Stimulated activated CD8-positive, alpha-beta memory T cell treated with anti-CD3 and anti-CD28 coated beads, Interleukin-15, amount 100 ng/mL, for 1 hour (primary cell): ENCODE data around the gene KLK7.
"Not testable (repeated sequence)": the region's sequence is repeated elsewhere in the genome, so short reads cannot be mapped to it uniquely, and the experiment has no call there.

ENCODE experiments used
- DNase-seq: peaks from one replicate; pipeline ENCODE4 v3.0.0-alpha.2; 2020; ENCODE audit warnings: low read depth

KLK7 gene

DNA sequence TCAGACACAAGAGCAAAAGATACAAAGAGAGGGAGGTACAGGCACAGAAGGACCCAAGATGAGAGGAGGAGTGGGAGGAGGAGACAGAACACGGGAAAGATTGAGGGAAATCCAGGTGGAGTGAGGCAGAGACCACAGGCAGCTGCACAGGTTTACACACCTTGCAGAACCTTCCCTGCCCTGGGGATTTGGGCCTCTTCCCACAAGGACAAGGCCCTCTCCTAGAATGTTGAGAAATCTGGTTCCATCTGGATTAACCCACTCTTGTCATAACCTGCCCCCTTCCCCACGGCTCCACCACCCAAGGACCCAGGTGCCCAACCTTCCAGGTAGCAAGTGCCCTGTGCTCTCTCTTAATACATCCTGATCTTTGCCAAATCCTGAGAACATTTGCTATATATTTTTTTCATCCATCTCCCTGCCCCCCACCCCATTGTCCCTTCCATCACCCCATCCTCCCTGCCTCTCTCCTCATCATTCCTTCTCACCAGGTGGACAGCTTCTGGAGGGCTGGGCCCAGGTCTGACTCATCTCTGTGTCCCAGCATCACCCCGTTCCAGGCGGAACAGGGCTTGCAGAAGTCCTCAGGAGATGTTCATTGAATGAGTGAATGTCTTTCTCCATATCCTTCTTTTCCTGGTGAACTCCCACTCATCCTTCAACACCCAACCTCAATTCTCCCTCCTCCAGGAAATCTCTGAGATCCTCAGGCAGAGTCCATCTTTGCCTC is 26.5 kb upstream of the KLK7 start:
- DNase-seq: no peak

DNA sequence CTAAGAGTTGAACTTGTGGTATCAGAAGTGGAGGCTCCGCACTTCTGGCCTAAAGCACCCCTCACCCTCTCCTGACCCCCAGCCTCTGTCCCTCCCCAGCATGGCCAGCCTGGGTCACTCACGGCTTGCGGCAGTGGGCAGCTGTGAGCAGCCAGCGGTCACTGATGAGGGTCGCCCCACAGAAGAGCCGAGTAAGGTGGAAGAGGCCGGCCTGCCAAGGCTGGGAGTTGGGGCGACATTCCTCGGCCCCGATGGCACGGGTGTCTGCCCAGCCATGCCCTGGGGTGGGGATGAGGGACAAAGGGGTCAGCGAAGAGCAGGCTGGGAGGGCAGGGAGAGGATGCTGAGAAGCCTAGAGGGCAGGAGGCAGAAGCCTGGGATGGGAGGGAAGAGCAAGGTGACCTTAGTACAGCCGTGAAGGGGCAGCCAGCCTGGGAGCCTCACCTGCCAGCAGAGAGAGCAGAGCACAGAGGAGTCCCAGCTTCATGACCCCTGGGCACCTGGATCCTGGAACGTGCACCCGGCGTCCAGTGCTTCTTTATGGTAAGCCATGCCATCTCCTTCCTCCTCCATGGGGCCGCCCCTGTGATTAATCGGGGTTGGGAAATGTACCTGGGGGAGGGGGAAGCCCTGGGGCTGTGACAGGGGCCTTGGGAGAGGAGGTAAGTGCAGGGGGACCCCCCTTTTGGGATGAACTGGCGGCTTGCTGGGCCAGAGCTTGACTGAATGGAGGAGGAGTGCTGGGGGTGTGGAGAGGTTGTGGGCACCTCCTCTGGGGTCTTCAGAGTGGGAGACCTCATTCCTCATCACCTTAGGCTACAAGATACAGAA is 25.6 kb upstream of the KLK7 start:
- no peak for DNase-seq

DNA sequence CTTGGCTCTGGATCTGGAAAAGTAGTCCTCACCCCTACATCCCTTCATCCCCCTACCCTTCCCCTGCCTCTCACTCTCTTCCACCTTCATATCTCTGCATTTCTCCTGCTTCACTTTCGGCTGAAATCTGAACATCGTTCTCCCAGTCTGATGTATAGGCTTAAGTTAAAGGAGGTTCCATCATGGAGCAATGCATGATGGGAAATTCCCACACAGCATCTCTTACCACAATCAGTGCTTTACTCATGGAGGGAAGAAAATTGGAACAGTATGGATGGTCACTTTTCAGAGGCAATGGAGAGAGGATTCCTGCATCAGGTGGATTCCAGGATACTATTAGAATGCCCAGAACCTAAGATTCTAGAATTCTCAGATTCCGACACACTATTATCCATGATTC is 23.8 kb upstream of the KLK7 start:
- DNase-seq: no peak

DNA sequence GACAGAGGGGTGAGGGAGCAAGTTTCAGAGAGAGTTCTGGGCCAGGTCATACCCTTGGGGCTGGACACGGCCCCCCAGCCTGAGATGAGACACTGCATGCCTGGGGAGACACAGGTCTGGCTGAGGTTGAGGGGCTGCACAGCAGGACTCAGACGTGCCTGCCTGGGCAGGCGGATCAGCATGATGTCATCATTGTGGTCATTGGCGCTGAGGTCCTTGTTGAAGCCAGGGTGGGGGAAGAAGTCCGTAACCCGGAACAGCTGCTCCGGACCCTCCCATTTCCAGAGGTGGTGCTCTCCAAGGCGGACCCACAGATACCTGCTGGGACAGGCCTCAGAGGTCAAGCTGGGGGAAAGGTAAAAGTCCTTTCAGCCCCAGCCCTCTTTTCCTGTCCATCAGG is 22.7 kb upstream of the KLK7 start:
- no peak for DNase-seq

DNA sequence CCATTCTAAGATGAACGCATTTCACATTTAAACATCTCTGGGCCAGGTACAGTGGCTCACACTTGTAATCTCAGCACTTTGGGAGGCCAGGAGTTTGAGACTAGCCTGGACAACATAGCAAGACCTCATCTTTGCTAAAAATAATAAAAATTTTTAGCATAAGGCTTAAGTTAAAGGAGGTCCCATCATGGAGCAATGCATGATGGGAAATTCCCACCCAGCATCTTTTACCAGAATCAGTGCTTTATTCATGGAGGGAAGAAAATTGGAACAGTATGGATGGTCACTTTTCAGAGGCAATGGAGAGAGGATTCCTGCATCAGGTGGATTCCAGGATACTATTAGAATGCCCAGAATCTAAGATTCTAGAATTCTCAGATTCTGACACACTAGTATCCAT is 21.5 kb upstream of the KLK7 start:
- DNase-seq: no peak

DNA sequence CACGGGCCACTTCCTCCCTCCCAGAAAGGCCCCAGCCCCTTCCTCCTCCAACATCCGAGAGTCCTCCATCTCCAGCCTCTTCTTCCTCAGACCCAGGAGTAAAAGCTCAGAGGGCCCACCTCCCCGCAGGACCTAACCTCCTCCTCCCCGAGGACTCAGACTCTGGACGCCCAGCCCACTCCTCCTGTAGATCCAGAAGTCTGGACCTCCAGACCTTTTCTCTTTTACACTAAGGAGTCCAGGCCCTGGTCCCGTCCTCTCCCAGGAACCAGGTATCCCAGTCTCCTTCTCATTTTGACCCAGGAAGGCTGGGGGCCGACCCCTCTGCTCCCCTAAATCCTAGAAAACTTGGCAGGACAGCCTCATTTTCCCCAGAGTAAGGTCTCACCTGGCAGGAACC is 19.6 kb upstream of the KLK7 start:
- no peak for DNase-seq

DNA sequence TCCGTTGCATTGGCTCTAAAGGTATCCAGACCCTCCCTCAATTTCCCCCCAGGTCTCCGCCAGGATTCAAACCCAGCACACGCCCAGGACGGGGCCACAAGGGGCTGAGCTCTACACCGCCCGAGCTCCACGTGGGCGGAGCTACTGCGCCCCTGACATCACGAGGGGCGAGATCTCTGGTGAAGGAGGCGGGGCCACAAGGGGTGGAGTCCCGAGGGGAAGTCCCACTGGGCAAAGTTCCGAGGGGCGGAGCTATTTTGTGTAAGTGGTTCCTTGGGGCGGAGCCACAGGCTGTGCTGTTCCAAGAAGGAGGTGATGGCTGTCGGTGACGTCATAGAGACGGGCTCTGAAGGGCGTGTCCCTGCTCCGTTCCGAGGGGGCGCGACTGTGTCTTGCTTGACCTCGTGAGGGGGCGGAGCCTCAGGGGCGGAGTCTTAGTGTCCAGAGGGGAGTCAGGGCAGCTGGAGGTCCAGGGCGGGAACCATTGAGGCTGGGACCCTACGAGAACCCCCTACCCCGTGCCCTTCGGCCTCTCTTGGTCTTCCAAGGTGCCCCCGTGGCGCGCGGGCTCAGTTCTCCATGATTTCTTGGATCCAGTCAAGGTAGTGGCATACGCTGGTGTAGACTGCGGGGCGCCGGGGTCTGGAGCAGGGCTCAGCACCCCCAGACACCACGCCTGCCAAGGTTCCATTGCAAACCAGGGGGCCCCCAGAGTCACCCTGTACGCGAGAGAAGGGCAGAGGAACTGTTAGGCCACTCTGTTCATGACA is 19.0 kb upstream of the KLK7 start:
- DNase-seq: no peak

DNA sequence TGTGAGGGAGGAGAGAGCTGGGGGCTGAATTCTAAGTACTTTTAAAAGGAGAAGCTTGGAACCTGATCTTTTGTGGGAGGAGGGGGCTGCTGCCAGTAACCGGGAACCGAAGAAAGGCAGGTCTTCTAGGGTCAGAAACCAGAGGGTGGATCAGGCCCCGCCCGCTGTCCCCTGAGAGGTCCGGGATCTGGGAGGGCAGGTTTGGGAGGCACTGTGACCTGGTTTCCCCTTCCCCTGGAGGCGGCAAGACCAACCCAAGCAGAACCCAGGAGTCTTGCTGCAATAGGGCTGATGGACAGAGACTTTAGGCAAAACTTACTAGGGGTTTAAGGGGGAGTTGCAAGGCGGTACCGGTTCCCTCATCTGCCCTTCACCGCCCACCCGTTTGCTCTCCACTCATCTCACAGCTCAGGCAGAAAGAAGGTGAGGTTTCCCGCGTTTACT is 18.4 kb upstream of the KLK7 start:
- no peak for DNase-seq

DNA sequence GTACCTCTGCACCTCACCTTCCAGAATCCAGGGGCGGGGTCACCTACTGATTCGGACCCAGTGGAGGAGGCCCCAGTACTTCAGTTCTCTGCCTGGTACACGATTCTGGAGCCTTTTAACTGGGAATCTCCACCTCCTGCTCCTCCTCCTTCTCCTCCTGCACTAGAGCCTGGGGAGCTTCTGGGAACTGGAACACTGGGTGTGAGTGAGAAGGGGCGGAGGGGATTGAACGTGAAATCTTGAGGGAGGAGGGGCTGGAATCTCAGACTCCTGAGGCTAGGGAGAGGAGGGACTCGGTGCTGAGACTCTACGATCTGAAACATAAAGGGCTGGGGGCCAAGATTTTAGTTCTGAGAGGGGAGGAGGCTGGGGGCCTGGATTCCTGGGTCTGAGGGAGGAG is 17.8 kb upstream of the KLK7 start, which contains the start of gene KLK8:
TSS of gene KLK8 (minus strand) at position 90 of the 400 bp plus-strand sequence. CDS start 437 bp downstream, outside the sequence.
- DNase-seq: no peak

DNA sequence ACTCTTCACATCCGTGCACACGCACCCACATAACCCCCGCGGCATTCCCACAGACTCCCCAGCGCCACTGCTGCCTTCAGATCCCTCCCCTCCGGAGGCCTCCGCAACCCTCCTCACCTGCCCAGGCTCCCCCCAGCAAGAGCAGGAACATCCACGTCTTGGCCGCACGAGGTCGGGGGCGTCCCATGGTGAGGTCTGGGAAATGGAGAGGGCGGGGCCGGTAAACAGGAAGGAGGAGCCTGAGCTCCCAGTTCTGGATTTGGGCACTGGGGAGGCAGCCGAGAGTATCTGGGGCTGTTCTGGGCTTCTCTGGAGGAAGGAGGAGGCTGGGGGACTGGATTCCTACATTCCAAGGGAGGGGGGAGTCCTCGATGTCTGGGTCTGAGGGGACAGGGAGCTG is 17.3 kb upstream of the KLK7 start:
- DNase-seq: no peak

DNA sequence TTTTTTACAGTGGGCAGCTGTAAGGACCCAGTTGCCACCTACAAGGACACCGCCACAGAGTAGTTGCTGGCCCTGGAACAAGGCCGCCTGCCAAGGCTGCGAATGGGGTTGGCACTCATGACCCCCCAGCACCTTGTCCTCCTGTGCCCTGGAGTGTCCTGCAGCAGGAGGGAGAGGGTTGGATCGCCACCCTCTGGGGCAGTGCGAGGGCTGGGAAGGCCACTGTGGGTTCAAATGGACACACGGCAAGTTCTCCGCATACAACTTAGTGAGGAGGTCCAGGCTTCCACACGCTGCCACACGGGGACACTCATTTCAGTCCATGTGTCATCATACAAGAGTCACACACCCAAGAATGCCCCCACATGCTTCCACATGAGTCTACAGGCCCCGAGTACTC is 16.7 kb upstream of the KLK7 start:
- no peak for DNase-seq

DNA sequence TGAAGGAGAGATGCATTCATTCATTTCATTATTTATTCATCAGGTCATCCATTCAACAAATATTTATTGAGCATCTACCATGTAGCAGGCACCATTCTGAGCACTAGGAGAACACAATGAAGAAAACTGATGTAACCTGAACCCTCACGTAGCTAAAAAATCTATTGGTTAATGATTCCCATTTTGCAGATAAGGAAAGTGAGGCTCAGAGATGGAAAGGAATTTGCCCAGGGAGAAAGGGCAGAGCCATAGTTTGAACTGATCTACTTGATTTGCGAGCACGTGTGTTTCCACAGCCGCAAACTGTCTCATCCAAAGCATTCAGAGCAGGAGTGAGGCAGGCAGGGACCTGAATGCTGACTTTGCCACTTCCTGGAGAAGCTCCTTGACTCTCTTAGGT is 15.0 kb upstream of the KLK7 start:
- no peak for DNase-seq

DNA sequence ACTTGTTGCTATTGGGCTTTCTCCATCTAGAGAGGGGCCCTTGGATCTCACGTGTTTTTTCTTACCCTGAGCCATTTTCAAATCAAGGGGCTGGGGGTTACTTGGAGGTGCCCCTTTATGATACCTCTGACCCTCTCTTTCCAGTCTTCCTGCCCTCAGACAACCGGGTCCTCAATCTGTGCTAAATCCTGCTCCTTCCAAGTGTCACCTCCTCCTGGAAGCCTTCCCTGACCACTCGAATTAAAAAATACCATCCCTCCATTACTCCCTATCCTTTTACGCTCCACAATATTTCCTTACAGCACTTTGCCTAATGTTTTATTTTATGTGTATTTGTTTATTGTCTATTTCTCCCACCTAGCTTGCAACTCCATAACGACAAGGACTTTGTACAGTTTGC is 14.3 kb upstream of the KLK7 start:
- DNase-seq: no peak

DNA sequence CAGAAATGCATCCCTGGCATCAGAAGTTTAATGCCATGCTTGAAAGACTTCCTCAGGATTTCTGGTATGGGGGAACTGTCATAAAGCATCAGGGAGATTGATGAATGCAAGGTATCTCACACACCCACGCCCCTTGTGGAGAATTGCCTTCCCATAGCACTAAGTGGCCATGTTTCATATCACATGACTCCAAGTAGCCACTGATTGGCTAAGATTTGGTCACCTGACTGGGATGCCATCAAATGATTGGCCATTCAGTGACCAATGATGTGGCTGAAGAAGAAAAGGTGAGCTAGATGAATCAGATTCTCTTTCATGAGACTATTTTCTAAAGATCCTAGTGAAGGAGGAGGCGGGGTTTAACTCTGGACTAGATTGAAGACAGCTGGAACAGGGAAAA is 10.4 kb upstream of the KLK7 start:
- DNase-seq: no peak

DNA sequence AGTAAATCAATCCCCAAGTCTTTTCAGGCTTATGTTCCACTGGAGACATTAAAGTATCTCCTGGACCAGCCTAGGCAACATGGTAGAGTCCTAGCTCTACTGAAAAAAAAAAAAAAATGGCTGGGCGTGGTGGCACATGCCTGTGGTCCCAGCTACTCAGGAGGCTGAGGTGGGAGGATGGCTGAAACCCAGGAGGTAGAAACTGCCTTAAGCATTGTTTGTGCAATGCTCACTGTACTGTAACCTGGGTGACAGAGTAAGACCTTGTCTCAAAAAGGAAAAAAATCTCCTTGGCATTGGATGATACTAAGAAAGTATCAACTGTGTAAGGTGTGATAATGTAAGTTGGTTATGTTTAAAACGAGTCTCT is 8.9 kb upstream of the KLK7 start:
- DNase-seq: no peak

DNA sequence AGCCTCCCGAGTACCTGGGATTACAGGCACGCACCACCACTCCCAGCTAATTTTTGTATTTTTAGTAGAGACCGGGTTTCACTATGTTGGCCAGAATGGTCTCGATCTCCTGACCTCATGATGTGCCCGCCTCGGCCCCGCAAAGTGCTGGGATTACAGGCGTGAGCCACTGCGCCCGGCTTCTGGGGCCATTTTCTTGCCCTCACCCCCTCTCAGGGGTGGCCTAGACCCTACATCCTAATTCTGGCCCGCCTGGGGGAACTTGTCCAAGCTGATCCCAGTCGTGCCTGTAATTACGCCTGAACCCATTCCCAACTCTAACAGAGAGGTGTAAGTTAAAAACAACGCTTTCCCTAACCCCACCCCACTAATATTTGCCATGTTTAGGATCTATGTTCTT is 699 bp upstream of the KLK7 start:
- DNase-seq: not testable (repeated sequence)

DNA sequence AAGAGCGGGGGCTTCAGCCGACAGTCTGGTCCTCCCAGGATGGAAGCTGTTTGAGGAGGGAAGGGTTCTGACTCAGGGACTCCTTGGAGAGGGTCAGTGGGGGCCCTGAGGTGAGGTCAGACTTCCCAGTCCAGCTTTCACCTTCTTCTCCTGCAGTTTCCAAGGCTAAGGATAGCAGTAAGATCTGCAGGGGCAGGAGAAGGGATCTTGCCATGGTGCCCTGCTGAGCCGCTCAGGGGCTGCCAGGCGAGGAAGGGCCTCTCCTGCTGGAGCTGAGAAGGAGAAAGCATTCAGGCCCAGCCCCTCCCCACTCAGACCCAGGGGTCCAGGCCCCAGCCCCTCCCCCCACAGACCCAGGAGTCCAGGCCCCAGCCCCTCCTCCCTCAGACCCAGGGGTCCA is 1.5 kb downstream of the KLK7 start:
- no peak for DNase-seq

DNA sequence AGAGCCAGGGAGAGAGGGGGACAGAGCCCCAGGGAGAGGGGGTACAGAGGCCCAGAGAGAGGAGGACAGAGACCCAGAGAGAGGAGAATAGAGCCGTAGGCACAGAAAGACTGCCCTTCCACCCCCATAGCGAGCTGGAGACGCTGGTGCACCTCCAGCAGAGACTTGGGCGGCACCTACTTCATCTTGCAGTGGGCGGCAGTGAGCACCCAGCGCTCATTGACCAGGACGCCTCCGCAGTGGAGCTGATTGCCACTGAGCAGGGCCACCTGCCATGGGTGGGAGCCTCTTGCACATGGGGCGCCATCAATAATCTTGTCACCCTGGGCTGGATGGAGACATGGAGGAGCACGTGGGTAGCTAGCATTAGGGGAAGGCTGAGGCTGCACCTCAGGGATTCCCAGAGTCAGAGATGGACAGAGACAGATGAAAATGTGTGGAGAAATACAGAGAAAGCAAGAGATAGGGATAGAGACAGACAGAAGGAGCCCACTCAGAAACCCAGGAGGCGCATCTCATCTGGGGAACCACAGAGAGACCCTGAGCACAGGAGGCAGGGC is 2.0 kb downstream of the KLK7 start:
- DNase-seq: no peak

DNA sequence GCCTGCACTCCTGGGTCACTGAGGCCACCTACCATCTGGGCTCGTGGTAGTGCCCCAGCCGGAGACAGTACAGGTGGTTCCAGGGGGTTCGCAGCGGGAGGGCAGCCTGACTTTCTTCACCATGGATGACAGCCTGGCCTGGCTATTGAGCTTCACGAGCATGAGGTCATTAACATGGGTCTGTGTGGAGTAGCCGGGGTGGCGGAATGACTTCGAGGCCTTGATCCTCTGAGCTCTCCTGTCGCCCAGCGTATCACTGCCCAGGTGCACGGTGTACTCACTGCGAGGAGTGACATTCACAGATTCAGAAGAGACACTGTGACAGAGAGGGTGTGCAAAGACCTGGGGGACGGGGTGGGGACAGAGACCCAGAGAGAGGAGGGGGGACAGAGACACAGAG is 3.5 kb downstream of the KLK7 start:
- no peak for DNase-seq

DNA sequence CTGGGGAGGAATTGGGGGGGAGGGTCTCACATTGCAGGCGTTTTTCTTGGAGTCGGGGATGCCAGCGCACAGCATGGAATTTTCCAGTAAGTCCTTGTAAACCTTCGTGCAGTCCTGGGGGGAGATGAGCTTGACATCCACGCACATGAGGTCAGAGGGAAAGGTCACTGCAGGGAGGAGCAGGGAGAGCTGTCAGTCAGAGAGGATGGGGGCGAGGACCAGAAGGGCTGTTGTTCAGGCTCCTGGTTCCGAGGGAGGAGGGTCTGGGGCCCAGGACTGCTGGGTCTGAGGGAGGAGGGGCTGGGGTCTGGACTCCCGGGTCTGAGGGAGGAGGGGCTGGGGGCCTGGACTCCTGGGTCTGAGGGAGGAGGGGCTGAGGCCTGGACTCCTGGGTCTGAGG is 4.0 kb downstream of the KLK7 start:
- DNase-seq: no peak

DNA sequence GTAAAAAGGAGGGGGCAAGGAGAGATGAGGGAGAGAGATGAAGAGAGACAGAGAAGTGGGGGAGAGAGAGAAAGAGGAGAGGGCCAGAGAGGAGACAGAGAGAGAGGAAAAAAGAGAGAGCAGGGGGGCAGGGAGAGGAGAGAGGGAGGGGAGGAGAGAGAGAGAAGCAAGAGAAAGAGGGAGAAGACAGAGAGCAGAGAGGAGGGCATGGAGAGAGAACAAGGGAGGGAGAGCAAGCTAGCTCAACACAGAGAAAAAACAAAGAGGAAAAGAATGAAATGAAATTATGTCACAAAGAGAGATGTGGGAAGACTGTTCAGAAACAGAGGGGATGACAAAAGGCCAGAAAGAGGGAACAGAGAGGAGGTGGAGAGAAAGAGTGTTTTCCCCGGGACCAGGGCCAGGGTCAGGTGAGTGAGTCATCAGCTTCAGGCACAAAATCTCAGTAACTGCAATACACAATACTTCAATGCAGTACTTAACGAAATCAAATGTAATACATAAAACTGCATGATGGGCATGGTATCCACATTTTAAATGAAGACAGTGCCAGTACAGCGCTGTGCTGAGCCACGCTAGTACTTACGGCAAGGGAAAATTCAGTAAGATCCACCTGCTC is 4.8 kb downstream of the KLK7 start:
- DNase-seq: no peak

DNA sequence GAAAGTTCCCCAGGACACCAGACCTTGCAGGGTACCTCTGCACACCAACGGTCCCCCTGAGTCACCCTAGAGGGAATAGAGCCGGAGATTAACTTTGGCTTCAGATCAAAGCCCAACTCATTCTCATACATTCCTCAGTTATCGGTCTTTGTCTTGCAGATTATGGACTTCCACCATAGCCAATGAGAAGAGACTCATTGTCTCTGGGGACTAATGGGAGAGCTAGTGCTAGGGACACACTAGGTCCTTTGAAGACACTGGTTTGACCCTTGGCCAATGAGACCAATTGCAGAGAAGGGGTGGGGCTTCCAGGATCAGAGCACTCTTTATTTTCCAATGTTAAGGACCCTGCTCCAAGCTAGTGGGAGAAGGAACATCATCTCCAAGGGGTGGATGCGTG is 6.1 kb downstream of the KLK7 start:
- DNase-seq: no peak
